HG03139 (cell line): ENCODE data around the gene ASAP2.

ENCODE experiments used
- ATAC-seq: cut with Tn5 transposase; IDR thresholded peaks from one replicate; pipeline ENCODE4 v1.9.1; 2021; ENCODE audit not compliant: unreplicated experiment

ASAP2 gene

DNA sequence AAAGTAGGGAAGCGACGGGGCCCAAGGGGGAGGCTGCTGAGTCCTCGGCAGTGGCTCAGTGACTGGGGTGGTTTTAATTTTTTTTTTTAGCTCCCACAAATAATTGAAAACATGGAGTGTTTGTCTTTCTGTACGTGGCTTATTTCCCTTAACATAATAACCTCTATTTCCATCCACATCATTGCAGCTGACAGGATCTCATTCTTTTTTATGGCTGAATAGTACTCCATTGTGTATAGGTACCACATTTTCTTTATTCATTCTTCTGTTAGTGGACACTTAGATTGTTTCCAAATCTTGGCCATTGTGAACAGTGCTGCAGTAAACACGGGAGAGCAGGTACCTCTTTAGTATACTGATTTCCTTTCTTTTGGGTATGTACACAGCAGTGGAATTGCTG is 65.1 kb downstream of the ASAP2 start:
- ATAC-seq = no peak

DNA sequence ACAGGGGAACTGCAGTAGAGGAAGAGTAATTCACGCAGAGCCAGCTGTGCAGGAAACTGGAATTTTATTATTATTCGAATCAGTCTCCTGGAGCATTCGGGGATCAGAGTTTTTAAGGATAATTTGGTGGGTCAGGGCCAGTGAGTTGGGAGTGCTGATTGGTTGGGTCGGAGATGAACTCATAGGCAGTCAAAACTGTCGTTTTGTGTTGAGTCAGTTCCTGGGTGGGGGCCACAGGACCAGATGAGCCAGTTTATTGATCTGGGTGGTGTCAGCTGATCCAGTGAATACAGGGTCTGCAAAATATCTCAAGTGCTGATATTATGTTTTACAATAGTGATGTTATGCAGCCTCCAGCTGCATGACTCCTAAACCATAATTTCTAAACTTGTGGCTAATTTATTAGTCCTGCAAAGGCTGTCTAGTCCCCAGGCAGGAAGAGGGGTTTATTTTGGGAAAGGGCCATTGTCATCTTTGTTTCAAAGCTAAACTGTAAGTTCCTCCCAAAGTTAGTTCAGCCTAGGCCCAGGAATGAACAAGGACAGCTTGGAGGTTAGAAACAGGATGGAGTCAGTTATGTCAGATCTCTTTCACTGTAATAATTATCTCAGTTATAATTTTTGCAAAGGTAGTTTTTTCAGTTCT is 67.0 kb downstream of the ASAP2 start:
- no peak for ATAC-seq

DNA sequence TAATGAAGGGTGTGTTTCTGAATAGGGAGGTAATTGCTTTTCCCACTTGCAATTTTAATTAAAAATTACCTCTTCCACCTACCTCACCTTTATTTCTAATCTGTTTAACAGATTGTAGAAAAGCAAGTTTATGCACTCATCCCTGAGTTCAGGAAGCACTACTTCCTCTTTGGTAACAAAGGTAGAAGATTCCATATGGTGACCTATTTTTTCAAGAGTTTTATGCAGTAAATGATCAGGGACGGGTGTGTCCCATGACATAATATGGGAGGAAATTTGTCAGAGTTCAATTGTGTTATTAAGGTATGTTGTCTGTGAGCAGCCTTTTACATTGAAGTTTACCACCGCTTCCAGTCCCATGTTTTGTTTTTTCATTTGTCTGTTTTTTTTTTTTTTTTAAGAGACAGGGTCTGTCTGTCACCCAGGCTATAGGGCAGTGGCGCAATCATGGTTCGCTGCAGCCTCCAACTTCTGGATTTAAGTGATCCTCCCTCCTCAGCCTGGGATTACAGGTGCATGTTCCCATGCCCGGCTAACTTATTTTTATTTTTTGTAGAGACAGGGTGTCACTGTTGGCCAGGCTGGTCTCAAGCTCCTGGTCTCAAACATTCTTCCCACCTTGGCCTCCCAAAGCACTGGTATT is 68.2 kb downstream of the ASAP2 start:
- ATAC-seq = no peak

DNA sequence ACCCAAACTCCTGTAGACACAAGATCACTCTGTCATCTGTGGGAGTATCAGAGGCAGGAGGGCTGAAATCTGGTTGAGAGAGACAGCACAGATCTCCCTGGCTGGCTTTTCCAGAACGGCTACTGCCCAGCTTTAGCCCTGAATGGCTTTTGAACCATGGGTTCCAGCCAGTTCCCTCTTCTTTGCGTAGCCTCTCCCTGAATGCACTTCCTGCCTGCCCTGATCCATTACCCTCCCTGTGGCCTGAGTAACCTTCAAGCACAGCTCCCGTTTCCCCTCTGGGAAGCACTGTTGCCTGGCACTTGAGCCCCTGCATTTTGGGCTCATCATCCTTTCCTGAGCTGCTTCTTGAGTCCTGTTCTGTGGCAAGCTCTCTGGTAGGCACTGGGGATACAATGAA is 68.8 kb downstream of the ASAP2 start:
- ATAC-seq = no peak

DNA sequence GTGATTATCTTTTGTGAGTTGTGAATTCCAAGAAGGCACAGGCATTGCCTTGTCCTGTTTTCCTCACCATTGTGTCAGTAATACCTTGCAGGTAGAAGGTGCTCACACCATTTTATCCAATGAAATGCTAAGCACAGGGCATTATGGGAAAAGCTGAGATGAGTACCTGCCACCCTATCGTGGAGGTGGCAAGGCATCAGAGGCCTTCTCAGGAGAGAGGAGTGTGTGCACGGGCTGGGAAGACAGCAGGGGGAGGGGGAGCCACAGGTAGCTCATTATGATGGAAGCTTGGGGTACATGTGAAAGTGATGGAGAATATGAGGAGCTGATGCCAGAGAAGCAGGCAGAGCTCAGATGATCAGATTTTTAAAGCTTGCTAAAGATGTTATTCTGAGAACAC is 69.5 kb downstream of the ASAP2 start:
- ATAC-seq = no peak

DNA sequence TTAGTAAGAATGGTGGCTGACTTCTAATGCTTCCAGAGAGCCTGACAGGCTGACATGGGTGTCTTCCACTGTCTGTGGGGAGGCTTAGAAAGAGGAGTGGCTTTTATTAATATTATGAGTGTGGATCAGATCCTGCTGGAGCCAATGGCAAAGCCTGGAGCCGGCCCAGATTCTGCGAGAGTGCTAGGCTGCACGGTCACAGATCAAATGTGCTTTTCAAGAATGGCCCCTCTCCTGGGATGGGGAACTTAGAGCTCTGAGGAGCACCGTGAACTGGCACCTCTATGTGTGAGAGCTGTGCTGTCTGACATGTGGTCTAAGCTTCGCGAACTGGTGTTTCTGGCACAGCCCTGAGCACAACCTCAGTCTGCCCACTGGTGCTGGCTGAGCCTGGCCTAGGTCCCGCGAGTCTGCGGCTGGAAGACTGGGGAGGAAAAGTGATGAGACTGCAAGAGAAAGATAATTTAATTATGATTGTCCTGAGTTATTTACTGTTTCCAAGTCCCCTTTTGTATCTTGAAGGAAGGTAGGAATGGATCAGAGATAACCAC is 70.4 kb downstream of the ASAP2 start:
- ATAC-seq = no peak

DNA sequence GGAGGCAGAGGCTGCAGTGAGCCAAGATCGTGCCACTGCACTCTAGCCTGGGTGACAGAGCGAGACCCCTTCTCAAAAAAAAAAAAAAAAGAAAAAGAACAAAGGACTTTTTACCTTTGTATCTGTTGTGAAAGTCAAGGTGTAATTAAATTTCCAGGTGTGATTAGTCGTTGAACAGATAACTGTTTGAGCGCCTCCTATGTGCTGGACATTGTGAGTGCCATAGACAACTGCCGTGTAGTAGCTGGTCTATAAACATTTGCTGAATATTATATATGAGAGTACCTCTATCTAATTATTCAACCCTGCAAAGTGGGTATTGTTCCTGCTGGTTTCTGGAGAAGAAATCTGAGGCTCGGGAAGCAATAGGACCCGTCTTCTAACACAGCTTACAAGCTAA is 71.8 kb downstream of the ASAP2 start:
- no peak for ATAC-seq

DNA sequence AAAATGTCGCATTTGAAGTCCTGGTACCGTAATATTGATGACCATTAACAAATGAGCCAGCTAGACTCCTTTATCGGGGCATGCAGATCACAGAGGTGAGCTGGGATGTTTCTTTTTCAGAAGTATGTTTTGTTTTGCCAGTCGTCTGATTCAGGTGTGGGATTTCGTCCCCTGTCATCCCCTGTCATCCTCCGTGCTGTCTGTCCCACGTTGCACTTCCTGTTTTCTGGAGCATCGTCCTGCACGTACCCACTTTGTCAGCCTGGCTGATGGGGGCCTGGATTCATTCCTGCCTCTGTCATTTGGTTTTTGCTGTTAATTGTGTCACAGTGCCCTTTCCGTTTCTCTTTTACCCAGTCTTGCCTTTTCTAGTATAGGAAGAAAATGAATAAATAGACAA is 72.8 kb downstream of the ASAP2 start:
- no peak for ATAC-seq

DNA sequence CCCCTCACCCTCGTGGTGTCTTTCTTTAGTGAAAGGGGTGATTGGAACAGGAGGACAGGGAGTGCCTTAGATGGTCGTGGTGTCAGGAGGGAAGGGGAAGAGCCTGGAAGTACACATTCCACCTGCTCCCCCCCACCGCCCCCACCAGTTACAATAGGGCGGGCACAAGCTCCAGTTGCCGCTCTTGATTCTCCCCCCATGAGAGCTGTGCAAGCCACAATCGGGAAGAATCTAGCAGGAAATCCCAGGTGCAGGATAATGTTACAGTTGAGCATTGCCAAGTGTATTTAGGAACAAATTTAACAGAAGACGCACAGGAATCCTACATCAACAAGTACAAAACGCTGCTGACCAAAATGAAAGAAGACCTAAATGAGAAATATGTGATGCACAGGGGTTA is 73.6 kb downstream of the ASAP2 start:
- no peak for ATAC-seq

DNA sequence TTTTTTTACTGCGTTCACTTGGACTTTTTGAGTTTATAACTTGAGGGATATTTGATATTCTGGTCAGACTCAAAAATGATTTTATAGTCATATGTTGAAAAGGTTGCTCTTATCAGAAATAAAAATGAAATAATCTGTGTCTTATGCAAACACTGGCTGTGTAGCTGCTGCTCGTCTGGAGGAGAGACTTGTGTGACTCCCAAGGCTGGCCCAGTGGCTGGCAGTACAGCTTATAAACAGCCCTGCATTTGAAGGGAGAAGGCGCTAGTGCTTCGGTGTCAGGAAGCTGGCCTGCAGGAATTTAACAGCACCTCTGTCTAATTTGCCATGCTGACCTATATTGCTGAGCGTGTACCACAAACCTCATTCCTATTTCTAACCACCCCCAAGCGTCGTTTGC is 74.5 kb downstream of the ASAP2 start:
- ATAC-seq = no peak

DNA sequence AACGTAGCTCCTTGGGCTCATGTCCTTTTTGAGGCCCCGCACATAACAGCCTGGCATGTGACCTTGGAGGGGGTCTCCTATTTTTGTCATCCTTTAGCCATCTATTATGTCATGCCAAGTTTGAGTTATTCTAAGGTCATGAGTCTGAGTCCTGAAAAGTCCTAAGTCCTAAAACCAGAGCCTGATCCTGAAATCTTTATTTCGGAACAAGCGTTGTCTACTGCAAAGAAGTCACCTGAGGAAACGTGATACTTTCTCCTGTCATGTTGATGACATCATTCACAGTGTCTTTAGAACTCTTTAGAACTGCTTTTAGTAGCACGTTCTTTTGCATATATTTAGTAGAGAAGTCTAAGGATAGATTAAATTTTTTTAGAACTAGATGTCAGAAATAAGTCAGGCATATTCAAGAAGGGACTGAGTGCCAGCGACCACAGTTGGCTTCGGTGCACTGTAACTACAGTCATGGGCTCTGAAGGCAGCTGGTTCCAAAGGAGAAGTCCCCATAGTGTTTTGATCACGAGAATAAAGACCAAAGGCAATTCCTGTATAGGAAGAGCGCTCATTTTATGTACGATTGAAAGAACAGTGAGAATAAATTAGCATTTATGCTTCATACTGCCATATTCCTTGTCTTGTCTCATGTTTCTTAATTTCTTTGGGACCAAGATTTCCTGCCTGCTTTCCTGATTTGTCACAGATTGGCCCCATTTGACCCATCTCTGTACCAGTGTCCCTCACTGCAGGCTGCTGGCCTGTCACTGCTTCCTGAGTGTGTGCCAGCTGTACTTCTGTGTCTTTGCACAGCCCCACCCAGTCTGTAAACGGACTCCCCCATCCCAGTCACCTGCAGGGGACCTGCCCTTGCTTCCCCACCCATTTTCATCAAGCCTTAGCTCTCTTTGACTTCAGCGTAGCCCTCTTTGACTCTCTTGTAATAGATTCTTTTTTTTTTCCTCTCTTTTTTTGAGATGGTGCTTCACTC is 75.8 kb downstream of the ASAP2 start:
- no peak for ATAC-seq

DNA sequence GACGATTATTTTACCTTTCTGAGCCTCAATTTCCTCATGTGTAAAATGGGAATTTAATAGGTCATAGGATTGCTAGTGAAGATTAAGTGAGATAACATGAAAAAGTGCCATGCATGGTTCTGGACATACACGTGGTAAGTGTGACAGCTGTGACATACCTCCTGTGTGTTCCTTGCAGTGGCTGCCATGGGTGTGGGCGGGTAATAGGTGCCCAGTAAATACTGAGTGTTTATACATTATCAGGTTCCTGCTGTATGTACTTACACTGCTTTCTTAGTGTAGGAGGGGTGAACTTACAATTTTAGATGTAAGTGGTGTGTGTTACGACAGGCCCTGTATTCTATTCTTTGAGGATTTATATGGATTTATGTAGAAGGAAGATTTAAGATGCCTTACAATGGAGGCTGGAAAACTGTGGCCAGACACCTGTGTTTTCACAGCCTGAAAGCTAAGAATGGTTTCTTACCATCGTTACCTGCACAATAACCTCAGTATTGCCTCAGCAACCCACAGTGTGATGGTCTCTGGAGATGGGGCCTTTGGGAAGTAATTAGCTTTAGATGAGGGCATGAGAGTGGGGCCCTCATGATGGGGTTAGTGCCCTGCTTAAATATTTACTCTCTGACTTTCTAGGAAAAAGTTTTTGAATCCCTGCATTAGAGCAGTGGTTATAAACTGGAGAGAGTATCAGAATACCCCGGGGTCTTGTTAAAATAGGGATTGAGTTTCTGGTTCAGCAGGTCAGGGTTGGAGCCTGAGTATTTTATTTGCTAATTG is 78.1 kb downstream of the ASAP2 start:
- no peak for ATAC-seq

DNA sequence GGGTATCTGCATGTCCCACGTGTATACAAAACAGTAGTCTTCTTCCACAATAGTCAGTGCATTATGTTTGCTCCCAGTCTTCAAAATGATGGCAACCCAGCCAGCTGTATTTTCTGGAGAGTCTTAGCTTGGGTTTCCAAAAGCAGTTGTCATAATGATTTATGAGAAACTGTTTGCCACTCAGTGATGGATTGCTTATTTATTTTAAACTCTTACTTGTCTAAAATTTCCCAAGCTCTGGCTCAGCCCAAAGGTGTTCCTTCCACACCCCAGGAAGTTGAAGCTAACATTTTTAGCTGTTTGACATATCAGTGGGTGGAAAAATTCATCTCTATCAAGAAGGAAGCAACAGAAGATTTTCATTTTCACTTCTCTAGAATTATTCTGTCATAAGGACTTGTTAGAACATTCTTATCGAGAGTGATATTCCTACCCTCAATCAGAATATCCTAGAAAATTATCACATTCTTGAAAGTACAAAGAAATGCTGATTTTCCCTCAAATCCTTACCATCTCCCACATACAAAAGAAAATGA is 78.8 kb downstream of the ASAP2 start:
- ATAC-seq = no peak

DNA sequence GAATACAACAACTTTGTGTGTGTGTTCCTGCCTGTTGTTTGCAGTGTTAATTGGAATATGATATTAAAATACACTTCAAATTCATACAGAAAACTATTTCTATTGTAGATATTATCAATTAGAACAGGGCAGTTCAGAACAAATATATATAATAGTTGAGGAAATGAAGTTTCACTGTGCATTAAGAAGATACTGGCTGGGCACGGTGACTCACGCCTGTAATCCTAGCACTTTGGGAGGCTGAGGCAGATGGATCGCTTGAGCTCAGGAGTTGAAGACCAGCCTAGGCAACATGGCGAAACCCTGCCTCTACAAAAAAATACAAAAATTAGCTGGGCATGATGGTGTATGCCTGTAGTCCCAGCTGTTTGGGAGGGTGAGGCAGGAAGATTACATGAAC is 79.3 kb downstream of the ASAP2 start:
- no peak for ATAC-seq

DNA sequence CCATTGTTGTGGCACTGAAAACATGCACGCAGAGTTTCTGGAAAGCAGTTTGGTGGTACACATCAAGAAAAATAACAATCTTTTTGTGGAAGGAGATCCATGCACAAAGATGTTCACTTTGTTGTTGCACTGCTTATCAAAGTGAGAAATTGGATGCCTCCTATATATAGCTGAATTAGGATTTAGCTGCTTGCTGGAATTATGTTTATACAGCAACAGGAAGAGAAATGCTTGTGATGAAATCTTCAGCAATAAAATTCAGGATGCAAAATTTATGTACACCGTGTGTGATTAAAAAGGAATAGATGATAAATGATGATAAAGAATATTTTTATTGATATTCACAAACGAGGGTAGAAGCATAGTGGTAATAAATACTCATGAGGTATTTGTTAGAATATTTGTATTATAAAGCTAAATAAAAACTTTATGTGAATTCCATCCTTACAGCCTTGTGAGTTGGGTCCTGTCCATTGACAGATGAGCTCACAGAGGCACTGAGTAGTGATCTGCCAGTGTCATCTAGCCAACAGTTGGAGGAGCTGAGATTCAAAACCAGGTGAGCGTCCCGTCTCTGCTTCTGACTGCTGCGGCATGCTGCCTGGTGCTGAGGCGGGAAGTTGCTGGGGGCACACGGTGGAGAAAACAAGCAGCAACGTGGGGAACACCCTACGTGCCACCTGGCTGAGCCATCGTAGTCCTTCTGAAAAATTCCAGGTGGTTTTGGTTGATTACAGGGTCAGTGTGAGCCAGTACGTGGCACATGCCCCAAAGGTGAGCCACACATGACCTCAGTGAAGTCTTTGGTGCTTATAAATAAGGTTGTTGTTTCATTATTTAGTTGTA is 80.2 kb downstream of the ASAP2 start:
- no peak for ATAC-seq

DNA sequence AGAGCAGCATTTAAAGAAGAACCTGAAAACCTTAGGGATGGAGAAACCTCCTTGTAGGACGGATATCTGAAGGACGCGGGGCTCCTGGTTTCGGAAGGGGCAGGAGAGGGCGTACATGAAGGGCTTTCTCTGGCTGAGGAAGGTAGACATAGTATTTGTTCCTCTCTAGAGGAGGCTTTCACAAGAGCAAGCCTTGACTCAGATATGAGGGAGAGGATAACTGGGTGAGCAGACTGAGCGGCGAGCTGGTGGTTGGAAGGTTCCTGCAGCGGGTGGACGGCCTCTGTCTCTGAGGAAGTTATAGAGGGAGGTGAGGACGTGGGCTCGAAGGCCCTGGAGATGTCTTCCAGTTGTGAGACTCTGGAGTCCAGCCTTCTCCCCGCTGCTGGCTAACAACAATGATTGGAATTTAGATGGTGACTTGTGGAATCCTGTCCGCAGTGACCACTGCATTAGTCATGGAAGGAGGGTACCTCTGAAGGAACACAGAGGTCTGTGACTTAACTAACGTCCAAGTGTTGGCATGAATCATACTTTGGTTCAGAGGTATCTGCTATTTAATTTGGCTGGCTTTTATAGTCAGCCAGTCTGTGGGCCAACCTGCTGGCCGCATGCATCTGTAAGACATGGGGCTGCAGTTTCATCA is 80.9 kb downstream of the ASAP2 start:
- ATAC-seq = no peak

DNA sequence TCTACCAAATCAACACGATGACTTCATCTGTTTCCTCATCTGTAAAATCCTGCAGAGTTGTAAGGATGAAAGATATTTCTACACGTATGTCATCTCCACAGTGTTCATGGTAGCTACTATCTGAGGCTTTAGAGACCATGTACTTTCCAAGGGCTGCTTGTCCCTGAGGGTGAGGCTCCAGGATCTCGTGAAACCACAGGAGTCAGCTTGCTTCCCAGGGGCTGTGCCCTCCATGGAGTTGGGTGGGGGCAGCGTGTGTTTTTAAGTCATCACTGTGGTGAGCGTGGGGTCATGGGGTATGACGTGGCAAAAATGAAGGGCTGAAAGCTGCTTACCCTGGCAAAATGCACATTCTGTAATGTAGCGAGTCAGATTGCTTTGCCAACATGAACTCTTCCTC is 81.6 kb downstream of the ASAP2 start:
- no peak for ATAC-seq

DNA sequence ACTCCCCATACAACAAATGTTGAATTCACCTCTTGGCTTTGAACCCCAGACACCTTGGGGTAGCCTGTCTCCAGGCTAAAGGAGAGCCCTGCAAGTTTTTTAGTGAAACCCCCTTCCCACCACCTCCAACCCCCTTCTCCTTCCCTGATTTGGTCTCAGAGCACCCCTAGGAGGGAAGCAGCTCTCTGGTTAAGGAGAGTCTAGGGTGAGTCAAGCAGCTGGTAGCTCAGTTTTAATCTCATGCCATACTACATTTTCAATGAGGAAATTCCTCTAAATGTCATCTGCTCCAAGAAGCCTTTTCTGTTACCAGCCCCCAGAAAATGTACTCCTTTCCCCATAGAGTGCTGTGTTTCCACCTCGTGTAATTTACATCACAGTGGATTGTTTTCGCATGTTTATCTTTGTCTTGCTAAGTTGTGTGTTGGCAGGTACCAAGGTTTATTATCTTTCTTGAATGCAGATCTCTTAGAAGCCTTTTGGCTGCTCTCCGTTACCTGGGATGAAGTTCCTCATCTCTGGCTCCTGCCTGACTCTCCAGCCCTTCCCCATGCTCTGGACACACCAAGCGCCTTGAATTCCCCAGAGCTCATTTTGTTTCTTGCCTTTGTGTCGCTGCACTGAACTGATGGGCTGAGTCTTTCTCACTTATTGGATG is 82.2 kb downstream of the ASAP2 start:
- no peak for ATAC-seq

DNA sequence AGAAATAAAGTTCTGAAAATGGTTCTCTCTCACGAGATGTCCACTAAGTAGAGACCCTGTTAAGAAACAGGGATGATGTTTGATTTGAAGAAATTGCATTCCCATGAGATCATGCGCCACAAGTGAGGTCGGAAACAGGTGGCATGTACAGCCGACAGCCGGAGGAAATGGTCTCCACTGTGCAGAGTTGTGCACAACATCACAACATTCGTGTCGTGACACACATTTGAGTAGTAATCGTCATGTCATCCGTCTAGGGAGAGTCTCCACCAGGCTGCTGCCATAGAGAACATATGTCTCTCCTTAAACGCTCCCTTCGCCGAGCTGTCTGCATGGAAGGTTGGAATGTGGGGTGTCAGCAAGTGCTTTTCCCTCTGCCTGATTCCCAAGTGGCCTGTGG is 84.7 kb downstream of the ASAP2 start:
- ATAC-seq = no peak
